Activated CD4-positive, CD25-positive, alpha-beta regulatory T cell (primary cell): ENCODE measurements around the gene SALL1.

Source experiments
- DNase-seq, 4 experiments: peaks; one replicate each; lab custom pipeline; 2025; lab: John Stamatoyannopoulos, UW

SALL1 gene

DNA sequence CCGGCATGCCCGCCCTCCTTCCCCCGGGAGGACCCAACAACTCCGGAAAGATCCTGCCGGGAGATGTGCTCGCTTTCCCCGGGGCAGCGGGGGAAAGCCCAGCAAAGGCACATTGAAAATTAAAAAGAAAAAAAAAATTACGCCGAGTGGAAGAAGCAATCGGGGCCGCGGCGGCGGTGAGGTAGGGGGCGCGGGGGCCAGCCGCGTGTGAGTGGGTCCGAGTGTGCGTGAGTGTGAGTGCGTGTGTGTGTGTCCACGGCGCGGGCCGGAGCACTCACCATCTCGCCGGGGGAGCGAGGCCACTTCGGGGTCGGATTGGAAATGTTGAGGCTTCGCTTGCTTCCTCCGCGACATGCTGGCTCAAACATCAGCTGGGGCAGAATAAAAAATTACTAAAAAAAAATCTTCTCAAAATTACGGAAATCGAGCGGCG is at the start of gene SALL1:
TSS of gene SALL1 (minus strand) at position 383 of the 433 bp plus-strand sequence. CDS start at position 354, 29 bp downstream.
- DNase-seq: no peak

DNA sequence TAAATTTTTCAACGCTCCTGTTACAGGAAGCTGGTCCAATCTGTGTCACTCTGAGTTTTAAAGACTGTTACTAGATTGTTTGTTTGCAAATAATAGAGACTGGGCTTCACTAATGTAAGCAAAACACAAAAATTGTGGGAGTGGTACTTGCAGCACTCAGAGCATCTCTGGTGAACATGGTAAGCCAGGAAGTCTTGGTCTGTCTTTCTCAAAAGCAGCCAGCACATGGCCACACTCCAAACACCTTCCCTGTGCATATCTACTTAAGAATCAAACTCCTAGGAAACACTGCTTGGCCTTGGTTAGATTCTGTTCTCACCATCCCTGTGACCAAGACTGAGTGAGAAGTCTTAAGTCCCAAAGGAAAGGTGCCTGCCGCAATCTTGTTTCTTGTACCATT is 49.7 kb upstream of the SALL1 start:
- no peak for DNase-seq

DNA sequence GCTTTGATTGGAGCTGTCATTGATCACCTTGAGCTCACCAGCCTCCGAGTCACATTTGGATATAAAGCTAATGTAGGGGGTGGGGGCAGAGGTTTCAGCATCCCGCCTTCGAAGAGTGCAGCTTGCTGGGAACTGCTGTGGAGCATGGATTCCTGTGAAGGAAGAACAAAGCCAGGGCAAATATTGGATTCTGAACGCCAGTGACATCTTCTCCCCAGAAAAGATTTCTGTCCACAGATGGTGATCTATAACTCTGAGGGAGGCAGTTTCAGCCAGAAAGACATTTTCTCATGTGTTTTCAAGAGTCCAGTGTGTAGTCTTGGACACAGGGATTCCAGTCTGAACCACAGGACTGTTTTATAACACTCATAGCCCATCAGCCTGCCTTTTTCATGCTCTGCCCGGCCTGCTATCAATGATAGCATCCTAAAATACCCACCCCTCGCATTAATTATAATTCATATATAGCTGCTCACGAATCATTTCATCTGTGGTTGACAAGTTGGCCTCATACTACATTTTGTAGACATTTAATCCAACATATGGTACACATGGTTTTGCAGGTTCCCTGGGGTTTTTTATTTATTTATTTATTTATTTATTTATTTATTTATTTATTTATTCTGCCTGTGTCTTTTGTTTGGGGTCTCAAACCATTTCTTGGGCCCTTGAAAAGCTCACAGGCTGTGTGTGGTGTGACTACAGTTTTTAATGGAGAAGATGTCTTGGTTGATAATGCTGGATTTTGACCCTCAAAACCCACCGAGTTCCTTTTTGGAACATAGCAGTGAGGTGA is 47.1 kb upstream of the SALL1 start:
- DNase-seq: no peak

DNA sequence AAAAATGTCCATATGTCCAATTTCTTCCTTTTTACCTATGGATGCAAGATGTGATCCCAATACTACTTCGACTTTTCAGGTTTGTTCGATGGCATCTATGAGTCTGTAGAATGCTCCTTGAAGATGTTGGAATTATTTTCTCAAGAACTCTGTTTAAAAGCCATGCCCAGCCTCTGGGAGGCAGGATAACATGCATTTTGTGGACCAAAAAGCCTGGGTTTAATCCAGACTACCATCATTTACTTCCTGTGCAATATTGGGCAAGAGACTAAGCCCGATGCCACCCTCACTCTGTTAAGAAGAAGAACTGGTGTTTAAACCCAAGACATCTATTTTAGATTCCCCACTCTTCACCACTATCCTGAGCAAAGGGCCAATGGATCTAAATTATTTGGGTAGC is 42.8 kb upstream of the SALL1 start:
- DNase-seq: no peak

DNA sequence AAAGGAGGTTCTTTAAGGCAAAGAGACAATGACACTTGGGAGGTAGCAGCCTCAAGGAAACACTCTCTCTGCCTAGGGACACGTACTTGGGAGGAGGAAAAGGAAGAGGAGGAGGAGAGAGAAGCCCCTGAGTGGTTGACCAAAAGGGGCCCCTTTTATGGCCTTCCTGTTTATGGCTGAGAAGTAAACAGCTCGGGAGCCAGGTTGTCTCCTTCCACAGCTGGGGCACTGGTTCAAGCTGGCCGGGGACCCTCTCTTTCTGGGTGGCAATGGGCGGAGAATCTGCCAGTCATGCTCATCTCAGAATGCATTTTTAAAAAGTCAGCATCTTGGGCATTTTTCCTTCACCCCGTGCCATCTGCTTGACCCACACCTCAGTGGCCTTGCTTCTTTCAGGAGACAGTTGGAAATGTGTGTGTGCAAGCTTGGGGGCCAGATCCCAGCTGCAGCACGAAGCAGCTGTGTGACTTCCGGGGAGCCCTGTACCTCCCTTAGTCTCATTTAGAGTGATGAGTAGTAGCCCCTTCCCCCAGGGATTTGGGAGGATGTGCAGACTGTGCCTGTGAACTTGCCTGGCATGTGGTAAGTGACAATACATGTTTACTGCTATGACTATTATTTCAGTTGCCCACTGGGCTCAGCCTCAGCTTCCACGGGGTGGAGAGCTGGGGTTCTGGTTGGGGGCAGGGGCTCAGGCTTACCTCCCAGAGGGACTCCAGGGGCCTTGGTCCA is 33.8 kb upstream of the SALL1 start:
- no peak for DNase-seq

DNA sequence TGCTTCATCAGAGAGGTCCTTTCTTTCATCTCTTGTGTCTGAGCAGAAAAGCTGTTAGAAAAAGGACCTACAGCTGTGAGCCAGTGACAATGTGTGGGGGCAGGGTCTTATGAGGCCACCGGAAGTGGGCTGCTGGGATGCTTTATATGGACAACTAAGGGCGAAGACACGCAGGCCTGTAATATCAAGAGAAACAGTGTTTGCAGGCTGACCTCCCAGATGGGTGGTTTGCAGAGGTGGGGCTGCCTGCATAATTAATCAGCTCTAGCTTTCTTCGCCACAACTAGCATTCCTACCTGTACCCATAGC is 30.4 kb upstream of the SALL1 start:
- no peak for DNase-seq

DNA sequence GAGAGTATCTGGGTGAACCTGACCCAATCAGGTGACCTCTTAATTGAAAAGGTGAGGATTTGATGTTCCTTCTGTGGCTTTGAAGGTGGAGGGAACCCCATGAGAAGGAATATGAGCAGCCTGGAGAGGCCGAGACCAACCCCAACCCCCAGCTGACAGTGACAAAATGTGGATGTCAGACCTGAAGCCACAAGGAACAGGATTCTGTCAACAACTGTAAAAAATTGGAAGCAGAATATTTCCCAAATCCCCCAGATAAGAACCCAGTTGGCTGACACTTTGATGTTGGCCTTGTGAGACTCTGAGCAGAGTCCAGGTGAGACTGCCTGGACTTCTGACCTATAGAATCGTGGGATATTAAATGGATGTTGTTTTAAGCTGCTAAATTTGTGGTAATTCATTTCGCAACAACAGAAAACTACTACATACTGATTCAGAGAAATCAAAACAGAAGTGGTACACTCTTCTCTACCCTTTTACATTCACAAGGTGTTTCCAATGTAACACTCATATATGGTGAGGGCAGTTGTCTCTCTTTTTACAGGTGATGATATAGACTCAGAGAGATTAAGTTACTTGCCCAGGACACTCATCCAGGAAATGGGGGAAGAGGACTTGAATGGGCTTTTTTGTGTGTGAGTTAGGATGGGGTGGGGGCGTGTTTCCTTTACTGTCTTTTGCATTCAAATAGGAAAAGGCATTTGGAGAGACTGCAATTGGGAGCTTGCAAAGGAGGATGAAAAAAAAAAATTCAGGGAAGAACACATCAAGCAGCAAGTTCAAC is 29.8 kb upstream of the SALL1 start:
- DNase-seq: no peak

DNA sequence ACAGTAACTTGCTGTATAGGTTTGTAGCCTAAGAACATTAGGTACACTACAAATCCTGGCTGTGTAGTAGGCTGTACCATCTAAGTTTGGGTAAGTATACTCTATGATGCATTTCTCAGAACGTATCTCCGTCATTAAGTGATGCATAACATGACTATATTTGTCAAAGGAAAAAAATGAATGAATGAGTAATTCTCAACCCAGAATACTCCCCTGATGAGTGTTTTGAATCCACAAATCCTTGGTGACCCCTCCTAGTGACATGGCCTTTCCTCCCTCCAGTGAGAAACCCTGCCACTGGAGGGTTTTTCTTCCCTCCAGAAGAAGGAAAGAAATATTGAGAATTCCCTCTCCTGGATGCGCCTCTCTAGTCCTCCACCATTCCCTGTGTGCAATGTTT is 24.0 kb upstream of the SALL1 start:
- no peak for DNase-seq

DNA sequence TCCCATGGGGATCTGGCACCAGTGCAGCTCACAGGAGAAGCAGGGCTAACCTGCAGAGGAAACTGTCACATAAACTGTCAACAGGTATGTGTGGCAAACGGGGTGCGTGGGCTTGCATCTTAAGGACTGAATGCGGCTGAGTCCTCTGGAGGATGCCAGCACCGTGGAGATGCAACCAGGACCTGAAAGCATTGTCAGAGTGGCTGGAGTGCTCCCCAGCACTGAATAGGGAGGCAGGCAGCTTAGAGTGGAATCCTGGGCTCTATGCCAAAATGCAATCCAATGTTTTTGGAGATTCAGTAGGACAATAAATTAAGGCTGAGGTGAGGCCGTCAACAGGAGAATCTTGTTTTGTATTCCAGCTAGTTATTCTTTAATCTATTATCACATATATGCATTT is 21.3 kb upstream of the SALL1 start:
- no peak for DNase-seq

DNA sequence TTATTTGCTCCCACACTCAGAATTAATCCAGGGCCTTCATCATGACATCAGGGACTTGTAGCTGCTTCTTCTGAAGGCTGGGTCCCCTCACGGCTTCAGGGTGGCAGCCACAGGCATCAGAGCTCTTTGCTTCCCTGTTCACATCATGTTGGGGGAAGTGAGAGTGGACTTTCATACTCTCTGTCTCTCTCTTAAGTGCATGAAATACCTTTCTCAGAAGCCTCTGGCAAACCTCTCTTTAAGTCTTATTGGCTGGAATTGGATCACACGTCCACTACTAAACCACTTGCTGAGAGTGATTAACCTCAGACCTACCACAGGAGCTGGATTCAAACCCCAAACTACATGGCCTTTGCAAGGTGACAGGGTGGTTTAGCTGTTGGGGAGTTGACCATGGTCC is 17.7 kb upstream of the SALL1 start:
- no peak for DNase-seq

DNA sequence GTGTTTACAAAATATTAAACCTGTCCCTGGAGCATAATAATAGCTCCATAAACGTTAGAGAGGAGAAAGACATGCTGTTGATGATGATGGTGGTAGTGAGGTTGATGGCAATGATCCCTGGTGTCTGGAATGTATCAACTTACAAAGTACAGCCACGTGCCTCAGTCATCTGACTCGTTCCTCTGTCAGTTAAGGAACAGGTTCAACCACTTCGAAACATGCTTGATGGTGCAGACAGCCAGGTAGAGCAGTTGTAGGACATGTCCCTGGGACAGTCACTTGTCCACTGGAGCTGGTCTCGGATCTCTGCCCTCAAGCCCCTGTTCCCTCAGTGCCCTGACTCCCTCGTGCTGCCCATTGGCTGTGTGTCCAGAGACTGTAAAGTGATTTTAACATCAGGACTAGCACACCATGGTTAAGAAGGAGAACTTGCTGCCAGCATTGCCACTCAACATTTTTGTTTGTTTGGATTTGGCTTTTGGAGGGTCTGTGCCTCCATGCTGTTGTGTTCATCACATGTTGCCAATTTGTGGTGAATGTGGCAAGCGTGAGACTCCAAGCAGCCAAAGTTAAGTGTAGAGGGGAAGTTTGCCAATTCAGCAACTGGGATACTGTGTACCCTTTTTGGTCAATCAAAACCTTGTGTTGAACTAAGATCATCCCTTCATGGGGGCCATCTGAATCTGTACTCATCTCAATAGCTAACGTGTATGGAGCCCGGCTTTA is 16.3 kb upstream of the SALL1 start:
- no peak for DNase-seq

DNA sequence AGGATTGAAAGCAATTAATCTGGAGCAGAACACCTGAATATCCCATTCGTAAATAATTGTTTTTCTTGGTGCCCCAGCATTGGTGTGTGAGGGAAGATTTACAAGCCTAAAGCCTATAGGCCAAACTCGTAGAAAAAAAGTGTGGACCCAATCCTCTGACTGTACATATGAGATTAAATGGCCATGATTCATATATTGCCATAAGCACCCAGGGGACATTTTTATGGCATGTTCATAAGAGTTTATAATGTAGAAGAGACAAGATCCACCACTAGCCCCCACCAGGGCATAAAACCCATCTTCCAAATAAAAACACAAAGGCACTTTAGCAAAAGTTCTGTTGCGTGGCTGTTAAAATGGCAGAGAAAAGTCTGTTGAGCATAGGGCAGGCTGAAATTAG is 15.5 kb upstream of the SALL1 start:
- DNase-seq: no peak

DNA sequence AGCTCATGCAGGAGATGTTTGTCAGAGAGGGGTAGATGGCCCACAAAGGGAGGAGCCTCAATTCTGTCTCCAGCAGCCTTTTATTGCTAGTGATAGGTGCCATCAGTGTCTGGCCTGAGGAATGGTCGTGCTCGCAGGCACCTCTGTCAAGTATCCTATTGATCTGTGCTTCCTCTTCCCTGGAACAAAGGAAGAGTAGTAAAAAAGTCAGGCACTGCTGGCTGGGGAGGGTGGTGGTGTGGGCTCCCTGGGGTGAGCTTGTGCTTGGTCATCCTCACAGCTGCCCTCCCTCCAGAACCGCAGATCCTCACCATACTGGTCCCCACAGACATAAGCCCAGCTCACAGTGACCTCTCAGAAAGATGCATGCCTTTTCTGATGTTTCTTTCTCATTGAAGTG is 15.0 kb upstream of the SALL1 start:
- no peak for DNase-seq

DNA sequence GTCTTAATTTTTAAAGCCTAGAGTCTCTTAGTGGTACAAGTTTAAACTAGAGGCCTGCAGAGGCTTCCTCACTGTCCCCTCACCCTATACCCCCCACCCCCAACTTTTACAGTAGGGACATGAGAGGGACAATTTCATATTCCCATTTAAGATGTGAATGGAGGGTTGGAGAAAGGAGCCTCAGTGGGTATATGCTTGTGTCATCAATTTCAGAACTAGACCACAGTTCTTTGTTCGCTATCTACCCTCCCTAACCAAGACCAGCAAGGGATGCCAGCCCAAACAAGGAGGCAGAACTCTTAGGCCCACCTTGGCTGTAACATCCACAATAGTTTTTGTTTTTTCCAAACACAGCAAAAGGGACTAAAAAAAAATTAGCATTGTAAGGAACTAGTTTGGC is 14.0 kb upstream of the SALL1 start:
- DNase-seq: no peak

DNA sequence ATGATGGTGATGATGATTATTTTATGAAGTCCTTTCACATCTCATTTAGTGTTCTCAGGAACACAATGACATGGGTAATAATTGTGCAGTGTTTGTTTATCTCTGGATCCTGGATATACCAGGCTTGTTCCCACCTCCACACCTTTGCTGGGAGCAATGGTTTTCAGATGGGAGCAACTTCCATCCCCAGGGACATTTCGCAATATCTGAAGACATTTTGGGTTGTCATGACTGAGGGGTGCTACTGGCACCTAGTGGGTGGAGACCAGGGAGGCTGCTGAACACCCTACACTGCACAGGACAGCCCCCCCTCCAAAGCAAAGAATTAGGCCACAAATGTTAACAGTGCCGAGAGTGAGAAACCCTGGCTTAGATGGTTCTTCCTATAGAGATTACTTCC is 13.5 kb upstream of the SALL1 start:
- no peak for DNase-seq

DNA sequence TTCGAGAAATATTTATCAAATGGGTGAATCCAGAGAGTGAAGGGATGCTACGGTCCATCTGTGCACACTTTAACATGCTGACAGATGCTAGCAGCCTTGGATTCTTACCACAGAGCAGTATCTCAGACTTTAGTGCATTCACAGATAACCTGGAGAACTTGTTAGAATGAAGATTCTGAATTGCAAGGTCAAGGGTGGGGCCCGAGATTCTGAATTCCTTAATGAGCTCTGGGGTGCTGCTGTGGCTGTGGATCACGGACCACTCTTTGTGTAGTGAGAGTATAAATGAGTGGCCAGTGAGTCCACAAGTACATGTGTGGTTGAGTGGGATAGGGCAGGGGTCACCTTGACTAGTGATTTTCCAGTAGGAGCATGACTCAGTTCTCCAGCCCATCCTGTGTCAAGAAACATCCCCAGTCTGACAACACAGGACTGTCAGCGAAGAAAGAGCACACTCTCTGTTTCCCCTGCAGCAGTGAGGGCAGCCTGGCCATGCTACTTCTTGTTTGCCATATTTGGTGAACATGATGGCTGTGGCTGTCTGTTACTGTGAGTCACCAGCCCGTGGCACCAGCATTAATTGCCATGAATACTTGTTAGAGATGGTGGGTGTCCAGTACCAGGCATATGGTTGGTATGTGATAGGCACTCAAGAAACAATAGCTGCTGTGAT is 13.0 kb upstream of the SALL1 start:
- DNase-seq: no peak

DNA sequence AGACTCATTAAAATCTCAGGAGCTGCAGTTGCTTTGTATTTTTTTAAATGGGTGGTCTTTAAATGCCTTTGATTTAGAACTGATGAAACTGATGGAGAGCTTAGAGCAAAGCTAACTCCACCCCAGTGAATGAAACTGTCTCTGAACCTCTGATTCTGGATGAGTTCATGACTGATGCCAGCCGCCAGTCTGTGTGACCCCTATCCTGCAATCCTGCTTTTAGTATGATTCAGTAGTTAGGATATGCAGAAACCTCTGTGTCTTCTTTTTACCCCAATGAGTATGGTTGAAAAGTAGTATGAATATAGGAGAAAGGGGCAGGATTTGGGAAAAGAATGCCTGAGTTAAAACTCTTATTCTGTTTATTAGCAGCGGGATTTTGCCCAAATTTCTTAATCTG is 12.3 kb upstream of the SALL1 start:
- DNase-seq: no peak

DNA sequence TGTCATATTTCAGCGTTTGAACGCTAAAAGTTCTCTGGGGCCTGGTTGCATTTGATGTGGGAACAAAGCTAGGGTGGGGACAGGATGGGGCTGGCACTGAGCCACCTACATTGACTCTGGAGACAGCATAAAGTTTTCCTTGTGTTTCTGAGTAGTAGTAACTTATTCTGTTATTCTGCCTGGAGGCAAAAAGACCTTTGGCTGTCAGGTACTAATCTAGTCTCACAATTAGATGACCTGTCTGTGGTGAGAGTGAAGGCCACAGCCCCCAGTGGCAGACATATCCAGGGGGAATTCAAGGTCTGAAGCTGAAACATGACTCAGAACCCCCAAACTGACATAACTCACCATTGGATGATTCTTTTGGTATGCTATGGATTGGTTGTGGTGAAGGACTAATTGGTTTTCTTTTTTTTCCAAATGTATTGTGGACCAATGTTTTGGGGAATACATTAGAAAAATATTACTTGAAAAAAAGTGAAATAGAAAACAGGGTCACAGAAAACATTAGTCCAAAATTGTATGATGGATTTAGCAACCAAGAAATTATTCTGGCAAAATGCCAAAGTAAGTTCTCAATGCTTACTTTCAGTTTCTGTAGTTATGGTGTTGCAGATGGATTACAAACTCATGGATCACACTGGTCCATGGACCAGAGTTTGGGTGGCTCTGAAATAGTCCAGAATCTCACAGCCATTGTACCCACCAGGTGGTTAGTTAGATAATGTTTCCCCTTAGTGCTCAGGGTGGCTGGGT is 10.5 kb upstream of the SALL1 start:
- no peak for DNase-seq

DNA sequence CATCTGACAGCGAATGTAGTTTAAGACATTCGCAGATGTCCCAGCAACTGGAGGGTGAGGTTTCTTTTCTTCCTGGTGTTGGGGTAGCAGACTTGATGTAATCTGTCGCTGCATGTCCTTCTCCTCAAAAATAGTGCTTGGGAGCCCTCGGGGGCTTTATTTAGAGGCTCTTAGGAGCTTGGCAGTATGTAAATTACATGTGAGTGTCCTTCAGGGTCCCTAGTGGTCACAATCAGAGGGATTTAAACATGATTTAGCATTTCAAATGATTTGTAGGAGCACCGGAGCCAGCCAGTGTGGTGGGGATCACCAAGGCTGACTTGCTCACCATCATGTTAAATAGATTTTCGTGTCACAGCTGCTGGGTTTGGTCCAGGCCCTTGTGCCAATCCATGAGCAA is 8.8 kb upstream of the SALL1 start:
- no peak for DNase-seq

DNA sequence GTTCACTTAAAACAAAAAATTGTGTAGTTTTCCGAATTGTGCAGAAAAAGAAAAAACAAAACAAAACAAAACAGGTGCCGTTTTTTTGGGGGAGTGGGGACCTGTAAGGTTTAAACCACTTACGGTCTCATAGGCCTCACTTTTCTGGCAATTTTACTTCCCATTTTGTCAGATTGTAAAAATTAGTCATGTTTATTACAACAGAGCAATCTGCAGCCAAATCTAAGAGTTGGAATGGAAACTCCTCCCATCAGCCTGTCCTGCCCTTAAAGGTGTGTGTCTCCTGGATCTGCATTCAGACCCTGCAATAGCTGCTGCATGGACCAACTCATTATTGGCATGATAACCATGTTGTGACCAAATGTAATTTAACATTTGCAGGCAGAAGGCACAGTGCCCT is 8.2 kb upstream of the SALL1 start:
- DNase-seq: no peak

DNA sequence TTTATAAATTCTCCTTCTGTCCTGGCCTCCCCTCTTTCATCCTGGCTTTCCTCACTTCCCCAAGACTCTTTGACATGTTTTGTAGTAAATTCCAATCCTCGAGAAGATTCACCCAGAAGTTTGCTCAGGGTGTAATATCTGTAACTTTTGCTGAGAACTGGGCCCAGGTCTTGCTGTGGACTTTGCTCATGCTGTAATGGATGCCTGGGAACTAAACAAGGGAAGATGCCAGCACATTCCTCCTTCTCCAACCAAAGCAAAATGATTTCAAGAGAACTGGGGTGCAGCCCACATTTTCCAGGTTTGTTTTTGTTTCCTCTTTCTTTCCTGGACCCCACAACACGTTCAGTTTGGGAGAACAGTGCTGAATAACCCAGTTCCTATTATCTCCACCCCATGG is 6.6 kb upstream of the SALL1 start:
- no peak for DNase-seq
